ENCODE data around the gene SULT2B1. TPM values are rescaled to one million over a fixed set of nuclear protein-coding genes. Genes with fewer than 3 reads are reported as not detected.
A peak's percentile ranks its signal among the peaks of the same experiment; 100 is the strongest.

Gene SULT2B1
- total and polyA plus RNA-seq, 2 donors (not counting 1 experiment from before 2014, with no cell fraction given) = 0.10 to 0.33 TPM

GRCh38 chr19:48569814-48570213, 17.8 kb downstream of the SULT2B1 start:
- Histone ChIP-seq H3K4me1 (ENCODE audit: control insufficient read depth, extremely low read depth, insufficient read depth, low read length) (peaks cover 8% of the 10 kb centered on the region), H3K9me3 (ENCODE audit: control insufficient read depth, insufficient read depth, low read depth, low read length) (no peaks in the 10 kb centered on the region), H3K4me3 (replicated peaks in 1 of 4; ENCODE audit: control extremely low read depth in 1 of 4, insufficient read depth in 1 of 4, low read depth in 3 of 4, low read length in 4 of 4) (no peak overlapping the region), H3K79me2 (ENCODE audit: control insufficient read depth, insufficient read depth, low read length) (no peaks in the 10 kb centered on the region), H2AFZ (ENCODE audit: low read length) (no peak overlapping the region), H4K20me1 (ENCODE audit: control insufficient read depth, extremely low read depth, insufficient read depth, low read length) (no peaks in the 10 kb centered on the region), H3K27ac (ENCODE audit: insufficient read depth, low read length) (no peak overlapping the region), H3K27me3 (ENCODE audit: control insufficient read depth, insufficient read depth, low read length) (no peaks in the 10 kb centered on the region), H3K9ac (ENCODE audit: insufficient read depth, low read length) (no peak overlapping the region), H3K4me2 (ENCODE audit: extremely low read depth, insufficient read depth, low read length) (no peak overlapping the region), H3K36me3 (ENCODE audit: control insufficient read depth, insufficient read depth, low read length) (no peaks in the 10 kb centered on the region)
- peak; percentile 35 to 65 for DNase-seq (ENCODE audit: low read depth in 2 of 2)
- TF ChIP-seq EZH2 (IDR thresholded peaks at IDR 0.05; ENCODE audit: low read length, missing control alignments) = no peak
- no peak for TF ChIP-seq CTCF (conservative IDR thresholded peaks at IDR 0.05 in 1 of 2, IDR thresholded peaks at IDR 0.05 in 1 of 2; ENCODE audit: low read depth in 1 of 2, low read length in 2 of 2)

- Histone ChIP-seq H3K9me3 (ENCODE audit: control insufficient read depth, insufficient read depth, low read depth, low read length) (no peaks in the 10 kb centered on the region), H2AFZ (ENCODE audit: low read length) (no peak overlapping the region), H3K4me1 (ENCODE audit: control insufficient read depth, extremely low read depth, insufficient read depth, low read length) (peaks cover 8% of the 10 kb centered on the region), H3K4me2 (ENCODE audit: extremely low read depth, insufficient read depth, low read length) (no peak overlapping the region), H4K20me1 (ENCODE audit: control insufficient read depth, extremely low read depth, insufficient read depth, low read length) (no peaks in the 10 kb centered on the region), H3K9ac (ENCODE audit: insufficient read depth, low read length) (no peak overlapping the region), H3K27ac (ENCODE audit: insufficient read depth, low read length) (no peak overlapping the region), H3K27me3 (ENCODE audit: control insufficient read depth, insufficient read depth, low read length) (no peaks in the 10 kb centered on the region), H3K4me3 (replicated peaks in 1 of 4; ENCODE audit: control extremely low read depth in 1 of 4, insufficient read depth in 1 of 4, low read depth in 3 of 4, low read length in 4 of 4) (no peak overlapping the region), H3K36me3 (ENCODE audit: control insufficient read depth, insufficient read depth, low read length) (no peaks in the 10 kb centered on the region), H3K79me2 (ENCODE audit: control insufficient read depth, insufficient read depth, low read length) (no peaks in the 10 kb centered on the region)
- DNase-seq (ENCODE audit: low read depth in 2 of 2) = no peak
- TF ChIP-seq CTCF (conservative IDR thresholded peaks at IDR 0.05 in 1 of 2, IDR thresholded peaks at IDR 0.05 in 1 of 2; ENCODE audit: low read depth in 1 of 2, low read length in 2 of 2) (no peak), EZH2 (IDR thresholded peaks at IDR 0.05; ENCODE audit: low read length, missing control alignments) (no peak)
Measured at GRCh38 chr19:48571378-48572162, 19.6 kb downstream of the SULT2B1 start.

GRCh38 chr19:48573163-48573505, 21.2 kb downstream of the SULT2B1 start:
- Histone ChIP-seq H2AFZ (ENCODE audit: low read length) (no peak overlapping the region), H3K36me3 (ENCODE audit: control insufficient read depth, insufficient read depth, low read length) (no peaks in the 10 kb centered on the region), H3K4me3 (replicated peaks in 1 of 4; ENCODE audit: control extremely low read depth in 1 of 4, insufficient read depth in 1 of 4, low read depth in 3 of 4, low read length in 4 of 4) (no peak overlapping the region), H3K9me3 (ENCODE audit: control insufficient read depth, insufficient read depth, low read depth, low read length) (no peaks in the 10 kb centered on the region), H3K4me1 (ENCODE audit: control insufficient read depth, extremely low read depth, insufficient read depth, low read length) (peaks cover 6% of the 10 kb centered on the region), H4K20me1 (ENCODE audit: control insufficient read depth, extremely low read depth, insufficient read depth, low read length) (no peaks in the 10 kb centered on the region), H3K9ac (ENCODE audit: insufficient read depth, low read length) (no peak overlapping the region), H3K79me2 (ENCODE audit: control insufficient read depth, insufficient read depth, low read length) (no peaks in the 10 kb centered on the region), H3K27ac (ENCODE audit: insufficient read depth, low read length) (no peak overlapping the region), H3K4me2 (ENCODE audit: extremely low read depth, insufficient read depth, low read length) (no peak overlapping the region), H3K27me3 (ENCODE audit: control insufficient read depth, insufficient read depth, low read length) (no peaks in the 10 kb centered on the region)
- no peak for DNase-seq (ENCODE audit: low read depth in 2 of 2)
- TF ChIP-seq EZH2 (IDR thresholded peaks at IDR 0.05; ENCODE audit: low read length, missing control alignments) (no peak), CTCF (conservative IDR thresholded peaks at IDR 0.05 in 1 of 2, IDR thresholded peaks at IDR 0.05 in 1 of 2; ENCODE audit: low read depth in 1 of 2, low read length in 2 of 2) (no peak)

Measured in fibroblast of lung (primary cell).